MCF 10A (cell line): ENCODE measurements around the gene PDYN. TPM values are rescaled to one million over a fixed set of nuclear protein-coding genes. Genes with fewer than 3 reads are reported as not detected.

Experiments used
- BruUV-seq: library from RNA; stranded (reverse); fragments of 400-500 nt; replicated peaks from 2 replicates; lab custom pipeline; 2021; lab: Mats Ljungman, UMichigan
- CTCF ChIA-PET: fragments of 300-600 bp; sonication (Branson Sonifier 250); formaldehyde crosslinking; extraction: SDS; loops from one replicate; lab custom pipeline; 2021; ENCODE audit warnings: antibody characterized with exemption, inconsistent platforms; lab: Yijun Ruan, JAX
- POLR2A ChIA-PET: fragments of 300-600, 350-650 bp; sonication (Branson Sonifier 250); formaldehyde crosslinking; extraction: SDS; loops from one replicate; lab custom pipeline; 2020; ENCODE audit warnings: antibody characterized with exemption, inconsistent platforms; lab: Yijun Ruan, JAX
- DNase-seq: peaks from one replicate; pipeline ENCODE4 v3.0.0-alpha.2; 2018; ENCODE audit not compliant: unreplicated experiment
- H3K27ac Mint-ChIP-seq: one replicate; pipeline ENCODE4 v1.8.0; 2022; ENCODE audit warnings: mild to moderate bottlenecking, low read depth, mixed read lengths; ENCODE audit not compliant: unreplicated experiment
- H3K27me3 Mint-ChIP-seq: one replicate; pipeline ENCODE4 v1.8.0; 2022; ENCODE audit warnings: mixed read lengths; ENCODE audit not compliant: insufficient read depth, unreplicated experiment
- H3K36me3 Mint-ChIP-seq: one replicate; pipeline ENCODE4 v1.8.0; 2022; ENCODE audit warnings: mild to moderate bottlenecking, moderate library complexity, mixed read lengths; ENCODE audit not compliant: insufficient read depth, unreplicated experiment
- H3K4me1 Mint-ChIP-seq: one replicate; pipeline ENCODE4 v1.8.0; 2022; ENCODE audit warnings: mixed read lengths; ENCODE audit not compliant: insufficient read depth, unreplicated experiment
- H3K4me3 Mint-ChIP-seq: one replicate; pipeline ENCODE4 v1.8.0; 2022; ENCODE audit warnings: mild to moderate bottlenecking, moderate library complexity, mixed read lengths; ENCODE audit not compliant: unreplicated experiment
- H3K9me3 Mint-ChIP-seq: one replicate; pipeline ENCODE4 v1.8.0; 2022; ENCODE audit warnings: mixed read lengths; ENCODE audit not compliant: unreplicated experiment
- intact Hi-C: fragments of 100-400 bp; cut with micrococcal nuclease; formaldehyde crosslinking; loops from 2 replicates; pipeline ENCODE4 v1.14.1; 2022
- total RNA-seq: library from RNA; stranded (reverse); gene quantifications from 2 replicates; pipeline ENCODE4 v1.2.3, GENCODE V29; 2022
- TF ChIP-seq, protein P1 (sequence below): fragments of 200-600 bp; IDR thresholded peaks from one replicate; pipeline ENCODE4 v1.8.0; 2022; ENCODE audit warnings: antibody characterized with exemption, mild to moderate bottlenecking; ENCODE audit not compliant: unreplicated experiment

Gene PDYN
- total RNA-seq, 1 experiment from 2014 or later = not detected

GRCh38 chr20:2032168-2032567 lies 38.3 kb upstream of the PDYN start:
- intact Hi-C loops = no loop called here
- Mint-ChIP-seq H3K36me3 (no peaks in the 10 kb centered on the region), H3K9me3 (no peaks in the 10 kb centered on the region), H3K27ac (no peak overlapping the region), H3K4me3 (no peak overlapping the region), H3K27me3 (peaks cover 88% of the 10 kb centered on the region), H3K4me1 (no peaks in the 10 kb centered on the region)
- POLR2A ChIA-PET = interaction anchor here (0.7 to 1.4 kb wide), 2 partner anchors 89 to 1330 kb away, joined by 4 to 7 read pairs; no protein-coding TSS in a partner anchor
- TF ChIP-seq, protein P1, sequence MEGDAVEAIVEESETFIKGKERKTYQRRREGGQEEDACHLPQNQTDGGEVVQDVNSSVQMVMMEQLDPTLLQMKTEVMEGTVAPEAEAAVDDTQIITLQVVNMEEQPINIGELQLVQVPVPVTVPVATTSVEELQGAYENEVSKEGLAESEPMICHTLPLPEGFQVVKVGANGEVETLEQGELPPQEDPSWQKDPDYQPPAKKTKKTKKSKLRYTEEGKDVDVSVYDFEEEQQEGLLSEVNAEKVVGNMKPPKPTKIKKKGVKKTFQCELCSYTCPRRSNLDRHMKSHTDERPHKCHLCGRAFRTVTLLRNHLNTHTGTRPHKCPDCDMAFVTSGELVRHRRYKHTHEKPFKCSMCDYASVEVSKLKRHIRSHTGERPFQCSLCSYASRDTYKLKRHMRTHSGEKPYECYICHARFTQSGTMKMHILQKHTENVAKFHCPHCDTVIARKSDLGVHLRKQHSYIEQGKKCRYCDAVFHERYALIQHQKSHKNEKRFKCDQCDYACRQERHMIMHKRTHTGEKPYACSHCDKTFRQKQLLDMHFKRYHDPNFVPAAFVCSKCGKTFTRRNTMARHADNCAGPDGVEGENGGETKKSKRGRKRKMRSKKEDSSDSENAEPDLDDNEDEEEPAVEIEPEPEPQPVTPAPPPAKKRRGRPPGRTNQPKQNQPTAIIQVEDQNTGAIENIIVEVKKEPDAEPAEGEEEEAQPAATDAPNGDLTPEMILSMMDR = no peak
- DNase-seq = no peak
- CTCF ChIA-PET = interaction anchor here (0.5 to 1.8 kb wide), 7 partner anchors 10 to 755 kb away, joined by 3 to 9 read pairs (median 3); no protein-coding TSS in a partner anchor
- no TSS peak for BruUV-seq

DNA sequence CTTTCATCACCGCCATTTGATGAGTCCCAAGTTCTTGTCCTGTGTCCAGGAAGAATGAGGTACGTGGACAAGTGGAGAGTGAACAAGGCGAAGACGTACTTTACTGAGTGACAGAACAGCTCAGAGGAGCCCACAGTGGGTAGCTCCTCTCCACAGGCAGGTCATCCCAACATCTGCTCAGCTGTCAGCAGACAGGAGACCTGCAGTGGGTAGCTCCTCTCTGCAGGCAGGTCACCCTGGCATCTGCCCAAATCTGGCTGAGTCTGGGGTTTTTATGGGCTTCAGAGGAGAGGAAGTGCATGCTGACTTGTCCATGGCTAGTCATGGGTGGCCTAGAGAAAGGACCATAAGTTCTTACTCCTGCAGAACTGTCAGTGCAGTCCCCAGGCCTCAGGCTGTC lies 32.7 kb upstream of the PDYN start:
- H3K36me3 Mint-ChIP-seq = no peaks in the 10 kb centered on the region
- H3K4me3 Mint-ChIP-seq = no peak overlapping the region
- H3K27me3 Mint-ChIP-seq = peaks cover 63% of the 10 kb centered on the region

GRCh38 chr20:2026004-2026403 lies 32.1 kb upstream of the PDYN start:
- intact Hi-C loops = no loop called here
- no peak overlapping the region for H3K4me3 Mint-ChIP-seq
- no TSS peak for BruUV-seq

More for the DNA sequence above, 32.7 kb upstream of the PDYN start:
- DNase-seq = no peak
- CTCF ChIA-PET = interaction anchor here (1.4 to 1.6 kb wide), 2 partner anchors 17 to 66 kb away, joined by 3 to 4 read pairs; no protein-coding TSS in a partner anchor
- intact Hi-C loops = no loop called here
- H3K4me1 Mint-ChIP-seq = no peaks in the 10 kb centered on the region
- TF ChIP-seq, protein P1 = no peak
- no peaks in the 10 kb centered on the region for H3K9me3 Mint-ChIP-seq
- BruUV-seq = no TSS peak
- H3K27ac Mint-ChIP-seq = no peak overlapping the region
- POLR2A ChIA-PET = interaction anchor here (1.1 kb wide), 1 partner anchor 19 kb away, joined by 3 read pairs; no protein-coding TSS in a partner anchor

DNA sequence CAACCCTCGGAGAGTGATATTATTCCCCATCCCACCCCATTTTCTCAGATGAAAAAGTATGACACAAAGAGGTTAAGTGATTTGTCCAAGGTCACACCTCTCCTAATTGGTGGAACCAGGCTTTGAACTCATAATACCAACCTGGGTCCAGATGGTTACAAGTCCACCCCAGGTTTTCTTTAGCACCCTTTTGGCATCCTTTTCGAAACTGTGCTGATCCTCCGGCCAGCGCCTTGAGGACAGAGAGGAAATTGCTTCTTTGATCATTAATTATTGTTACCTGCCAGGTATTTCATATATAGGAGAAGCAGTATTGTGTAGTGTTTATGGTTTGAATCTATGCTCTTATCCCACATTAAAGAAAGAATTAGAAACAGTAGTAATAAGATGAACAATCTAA lies 29.3 kb upstream of the PDYN start:
- peaks cover 67% of the 10 kb centered on the region for H3K27me3 Mint-ChIP-seq
- no peak overlapping the region for H3K27ac Mint-ChIP-seq
- no peaks in the 10 kb centered on the region for H3K4me1 Mint-ChIP-seq
- DNase-seq = peak; percentile 63
- BruUV-seq = no TSS peak
- intact Hi-C loops = no loop called here
- no peak overlapping the region for H3K4me3 Mint-ChIP-seq
- no peaks in the 10 kb centered on the region for H3K9me3 Mint-ChIP-seq
- ChIA-PET POLR2A (no interaction called here), CTCF (interaction anchor here (0.7 to 2.5 kb wide), 2 partner anchors 14 to 16 kb away, joined by 3 to 22 read pairs; no protein-coding TSS in a partner anchor)
- no peaks in the 10 kb centered on the region for H3K36me3 Mint-ChIP-seq
- TF ChIP-seq, protein P1 = no peak

More at GRCh38 chr20:2026004-2026403, 32.1 kb upstream of the PDYN start:
- Mint-ChIP-seq H3K4me1 (no peaks in the 10 kb centered on the region), H3K36me3 (no peaks in the 10 kb centered on the region), H3K27ac (no peak overlapping the region), H3K9me3 (no peaks in the 10 kb centered on the region), H3K27me3 (peaks cover 63% of the 10 kb centered on the region)
- DNase-seq = no peak
- TF ChIP-seq, protein P1 = no peak
- ChIA-PET POLR2A (interaction anchor here (1.1 kb wide), 1 partner anchor 20 kb away, joined by 3 read pairs; no protein-coding TSS in a partner anchor), CTCF (interaction anchor here (1.4 to 1.6 kb wide), 2 partner anchors 16 to 66 kb away, joined by 3 to 4 read pairs; no protein-coding TSS in a partner anchor)
